ENCODE data around the gene AOPEP.

DNA sequence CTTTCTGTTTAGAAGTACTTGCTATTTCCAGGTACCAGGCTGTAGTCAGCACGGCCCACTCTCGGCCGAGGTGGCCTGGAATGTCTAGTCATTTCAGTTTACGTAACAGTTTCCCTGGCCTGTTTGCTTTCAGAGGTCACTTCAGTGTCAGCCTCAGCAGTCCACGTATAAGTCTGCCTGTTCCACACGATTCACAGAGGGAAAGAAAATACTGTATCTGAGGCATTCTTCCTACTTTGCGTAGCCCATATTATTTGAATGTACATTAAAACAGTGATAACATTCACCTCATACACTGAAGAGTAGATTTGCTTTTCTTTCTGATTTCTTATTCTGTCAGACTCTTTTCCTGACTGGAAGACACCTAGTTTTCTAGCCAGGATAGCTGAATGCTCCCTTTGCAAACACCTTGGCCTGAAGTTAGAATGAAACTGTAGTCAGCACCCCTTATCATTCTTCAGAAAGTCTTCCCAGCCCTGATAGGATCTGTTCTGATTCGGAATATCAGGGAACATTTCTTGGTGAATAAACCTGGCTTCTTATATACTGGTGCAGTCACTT, 140.9 kb downstream of the AOPEP start:
- TF ChIP-seq, protein P1, sequence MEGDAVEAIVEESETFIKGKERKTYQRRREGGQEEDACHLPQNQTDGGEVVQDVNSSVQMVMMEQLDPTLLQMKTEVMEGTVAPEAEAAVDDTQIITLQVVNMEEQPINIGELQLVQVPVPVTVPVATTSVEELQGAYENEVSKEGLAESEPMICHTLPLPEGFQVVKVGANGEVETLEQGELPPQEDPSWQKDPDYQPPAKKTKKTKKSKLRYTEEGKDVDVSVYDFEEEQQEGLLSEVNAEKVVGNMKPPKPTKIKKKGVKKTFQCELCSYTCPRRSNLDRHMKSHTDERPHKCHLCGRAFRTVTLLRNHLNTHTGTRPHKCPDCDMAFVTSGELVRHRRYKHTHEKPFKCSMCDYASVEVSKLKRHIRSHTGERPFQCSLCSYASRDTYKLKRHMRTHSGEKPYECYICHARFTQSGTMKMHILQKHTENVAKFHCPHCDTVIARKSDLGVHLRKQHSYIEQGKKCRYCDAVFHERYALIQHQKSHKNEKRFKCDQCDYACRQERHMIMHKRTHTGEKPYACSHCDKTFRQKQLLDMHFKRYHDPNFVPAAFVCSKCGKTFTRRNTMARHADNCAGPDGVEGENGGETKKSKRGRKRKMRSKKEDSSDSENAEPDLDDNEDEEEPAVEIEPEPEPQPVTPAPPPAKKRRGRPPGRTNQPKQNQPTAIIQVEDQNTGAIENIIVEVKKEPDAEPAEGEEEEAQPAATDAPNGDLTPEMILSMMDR (IDR thresholded peaks at IDR 0.05) = no peak
- no peak for TF ChIP-seq EP300 (IDR thresholded peaks at IDR 0.05)
- no peak for TF ChIP-seq POLR2A (IDR thresholded peaks at IDR 0.05)
- no peak for TF ChIP-seq POLR2AphosphoS5 (IDR thresholded peaks at IDR 0.05)

All from suprapubic skin (tissue), 4 donors.